ENCODE measurements around the gene SLC11A1.

DNA sequence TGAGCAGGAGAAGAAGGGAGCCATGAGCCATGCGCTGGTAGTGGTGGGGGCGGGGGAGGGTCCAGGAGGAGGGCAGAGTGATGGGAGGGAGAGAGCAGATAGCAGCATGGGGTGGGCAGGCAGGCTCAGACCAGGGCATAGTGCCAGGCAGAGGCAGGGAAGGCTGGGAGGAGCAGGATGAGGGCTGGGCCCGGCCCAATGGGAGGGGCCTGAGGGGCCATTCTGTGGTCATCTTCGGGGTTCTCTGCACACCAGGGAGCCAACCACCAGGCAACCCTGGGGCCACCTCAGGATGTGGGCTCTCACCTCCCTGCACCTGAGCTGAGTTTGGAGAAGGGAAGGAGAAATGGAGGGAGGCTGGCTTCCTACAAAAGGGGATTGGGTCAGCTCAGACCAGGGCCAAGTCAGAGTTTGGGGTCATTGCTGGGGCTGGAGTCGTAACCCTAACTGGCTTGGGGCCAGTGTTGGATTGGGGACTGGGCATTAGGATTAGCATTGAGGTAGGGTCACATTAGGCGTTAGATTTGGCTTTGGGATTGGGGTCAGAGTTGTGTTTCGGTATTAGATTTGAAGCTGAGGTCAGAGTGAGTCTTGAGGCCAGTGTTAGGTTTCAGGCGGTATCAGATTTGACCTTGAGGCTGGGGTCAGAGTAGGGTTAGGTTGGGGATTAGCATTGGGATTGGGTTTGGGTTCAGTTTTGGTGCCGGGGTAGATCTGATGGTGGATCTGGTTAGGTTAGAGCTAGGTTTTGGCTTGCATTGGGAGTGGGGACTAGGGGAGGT, 48.0 kb downstream of the SLC11A1 start:
- TF ChIP-seq, protein P1, sequence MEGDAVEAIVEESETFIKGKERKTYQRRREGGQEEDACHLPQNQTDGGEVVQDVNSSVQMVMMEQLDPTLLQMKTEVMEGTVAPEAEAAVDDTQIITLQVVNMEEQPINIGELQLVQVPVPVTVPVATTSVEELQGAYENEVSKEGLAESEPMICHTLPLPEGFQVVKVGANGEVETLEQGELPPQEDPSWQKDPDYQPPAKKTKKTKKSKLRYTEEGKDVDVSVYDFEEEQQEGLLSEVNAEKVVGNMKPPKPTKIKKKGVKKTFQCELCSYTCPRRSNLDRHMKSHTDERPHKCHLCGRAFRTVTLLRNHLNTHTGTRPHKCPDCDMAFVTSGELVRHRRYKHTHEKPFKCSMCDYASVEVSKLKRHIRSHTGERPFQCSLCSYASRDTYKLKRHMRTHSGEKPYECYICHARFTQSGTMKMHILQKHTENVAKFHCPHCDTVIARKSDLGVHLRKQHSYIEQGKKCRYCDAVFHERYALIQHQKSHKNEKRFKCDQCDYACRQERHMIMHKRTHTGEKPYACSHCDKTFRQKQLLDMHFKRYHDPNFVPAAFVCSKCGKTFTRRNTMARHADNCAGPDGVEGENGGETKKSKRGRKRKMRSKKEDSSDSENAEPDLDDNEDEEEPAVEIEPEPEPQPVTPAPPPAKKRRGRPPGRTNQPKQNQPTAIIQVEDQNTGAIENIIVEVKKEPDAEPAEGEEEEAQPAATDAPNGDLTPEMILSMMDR (optimal IDR thresholded peaks at IDR 0.05 in 1 of 3, IDR thresholded peaks at IDR 0.05 in 1 of 3, conservative IDR thresholded peaks at IDR 0.05 in 1 of 3; ENCODE audit: extremely low read depth in 1 of 3, insufficient read depth in 2 of 3, low read length in 3 of 3), result no peak
- no peak for TF ChIP-seq EZH2 (IDR thresholded peaks at IDR 0.05; ENCODE audit: low read length)

All from keratinocyte (primary cell).